Osteocyte (in vitro differentiated cells): ENCODE measurements around the gene MAP2K6. TPM values are rescaled to one million over a fixed set of nuclear protein-coding genes. Genes with fewer than 3 reads are reported as not detected.
A peak's percentile ranks its signal among the peaks of the same experiment; 100 is the strongest.

Experiments
- DNase-seq: peaks from one replicate; pipeline ENCODE4 v3.0.0; 2021; ENCODE audit warnings: mixed read lengths; ENCODE audit not compliant: unreplicated experiment; ENCODE audit errors: extremely low spot score
- H3K27ac Mint-ChIP-seq: one replicate; pipeline ENCODE4 v1.8.0; 2021; ENCODE audit warnings: mild to moderate bottlenecking, mixed read lengths; ENCODE audit not compliant: unreplicated experiment
- H3K27me3 Mint-ChIP-seq: one replicate; pipeline ENCODE4 v1.8.0; 2021; ENCODE audit warnings: mixed read lengths; ENCODE audit not compliant: unreplicated experiment
- H3K36me3 Mint-ChIP-seq: one replicate; pipeline ENCODE4 v1.8.0; 2021; ENCODE audit warnings: mixed read lengths; ENCODE audit not compliant: unreplicated experiment
- H3K4me1 Mint-ChIP-seq: one replicate; pipeline ENCODE4 v1.8.0; 2021; ENCODE audit warnings: mixed read lengths; ENCODE audit not compliant: unreplicated experiment
- H3K4me3 Mint-ChIP-seq: one replicate; pipeline ENCODE4 v1.8.0; 2021; ENCODE audit warnings: mild to moderate bottlenecking, moderate library complexity, mixed read lengths; ENCODE audit not compliant: unreplicated experiment
- H3K9me3 Mint-ChIP-seq: one replicate; pipeline ENCODE4 v1.8.0; 2021; ENCODE audit warnings: mixed read lengths; ENCODE audit not compliant: unreplicated experiment
- total RNA-seq: library from RNA; stranded (reverse); gene quantifications from 2 replicates; pipeline ENCODE4 v1.2.1, GENCODE V29; 2021
- TF ChIP-seq, protein P1 (sequence below): fragments of 200-600 bp; sonication (generic); IDR thresholded peaks from 2 replicates; pipeline ENCODE4 v1.5.0; 2021; ENCODE audit warnings: antibody characterized with exemption, mild to moderate bottlenecking, moderate library complexity

Gene MAP2K6
- total RNA-seq, 1 donor from 2014 or later, result 2.8 TPM

DNA sequence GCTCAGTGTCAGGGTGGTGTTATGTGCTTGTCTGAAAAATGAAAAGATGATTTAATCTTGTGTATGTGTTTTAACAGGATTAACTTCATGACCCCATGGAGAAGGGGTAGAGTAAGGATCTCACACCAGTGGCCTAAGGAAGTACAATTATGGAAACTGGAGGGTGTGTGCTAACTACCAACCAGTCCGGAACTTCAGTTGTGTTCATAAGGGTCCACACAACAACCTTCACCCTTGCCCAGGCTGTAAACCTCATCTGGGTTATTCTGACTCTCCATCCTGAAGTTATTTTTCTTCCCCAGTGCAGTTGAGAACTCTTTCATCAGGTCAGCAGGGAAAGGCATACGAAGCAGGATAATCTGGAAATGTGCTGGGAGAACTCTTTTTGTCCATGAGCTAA is 158.9 kb downstream of the MAP2K6 start:
- H3K9me3 Mint-ChIP-seq, result no peaks in the 10 kb centered on the region
- TF ChIP-seq, protein P1, sequence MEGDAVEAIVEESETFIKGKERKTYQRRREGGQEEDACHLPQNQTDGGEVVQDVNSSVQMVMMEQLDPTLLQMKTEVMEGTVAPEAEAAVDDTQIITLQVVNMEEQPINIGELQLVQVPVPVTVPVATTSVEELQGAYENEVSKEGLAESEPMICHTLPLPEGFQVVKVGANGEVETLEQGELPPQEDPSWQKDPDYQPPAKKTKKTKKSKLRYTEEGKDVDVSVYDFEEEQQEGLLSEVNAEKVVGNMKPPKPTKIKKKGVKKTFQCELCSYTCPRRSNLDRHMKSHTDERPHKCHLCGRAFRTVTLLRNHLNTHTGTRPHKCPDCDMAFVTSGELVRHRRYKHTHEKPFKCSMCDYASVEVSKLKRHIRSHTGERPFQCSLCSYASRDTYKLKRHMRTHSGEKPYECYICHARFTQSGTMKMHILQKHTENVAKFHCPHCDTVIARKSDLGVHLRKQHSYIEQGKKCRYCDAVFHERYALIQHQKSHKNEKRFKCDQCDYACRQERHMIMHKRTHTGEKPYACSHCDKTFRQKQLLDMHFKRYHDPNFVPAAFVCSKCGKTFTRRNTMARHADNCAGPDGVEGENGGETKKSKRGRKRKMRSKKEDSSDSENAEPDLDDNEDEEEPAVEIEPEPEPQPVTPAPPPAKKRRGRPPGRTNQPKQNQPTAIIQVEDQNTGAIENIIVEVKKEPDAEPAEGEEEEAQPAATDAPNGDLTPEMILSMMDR, result no peak
- no peak for DNase-seq
- H3K4me3 Mint-ChIP-seq, result no peak overlapping the region
- H3K36me3 Mint-ChIP-seq, result no peaks in the 10 kb centered on the region
- peaks cover 17% of the 10 kb centered on the region for H3K27me3 Mint-ChIP-seq
- H3K27ac Mint-ChIP-seq, result no peak overlapping the region
- H3K4me1 Mint-ChIP-seq, result peaks cover 28% of the 10 kb centered on the region

DNA sequence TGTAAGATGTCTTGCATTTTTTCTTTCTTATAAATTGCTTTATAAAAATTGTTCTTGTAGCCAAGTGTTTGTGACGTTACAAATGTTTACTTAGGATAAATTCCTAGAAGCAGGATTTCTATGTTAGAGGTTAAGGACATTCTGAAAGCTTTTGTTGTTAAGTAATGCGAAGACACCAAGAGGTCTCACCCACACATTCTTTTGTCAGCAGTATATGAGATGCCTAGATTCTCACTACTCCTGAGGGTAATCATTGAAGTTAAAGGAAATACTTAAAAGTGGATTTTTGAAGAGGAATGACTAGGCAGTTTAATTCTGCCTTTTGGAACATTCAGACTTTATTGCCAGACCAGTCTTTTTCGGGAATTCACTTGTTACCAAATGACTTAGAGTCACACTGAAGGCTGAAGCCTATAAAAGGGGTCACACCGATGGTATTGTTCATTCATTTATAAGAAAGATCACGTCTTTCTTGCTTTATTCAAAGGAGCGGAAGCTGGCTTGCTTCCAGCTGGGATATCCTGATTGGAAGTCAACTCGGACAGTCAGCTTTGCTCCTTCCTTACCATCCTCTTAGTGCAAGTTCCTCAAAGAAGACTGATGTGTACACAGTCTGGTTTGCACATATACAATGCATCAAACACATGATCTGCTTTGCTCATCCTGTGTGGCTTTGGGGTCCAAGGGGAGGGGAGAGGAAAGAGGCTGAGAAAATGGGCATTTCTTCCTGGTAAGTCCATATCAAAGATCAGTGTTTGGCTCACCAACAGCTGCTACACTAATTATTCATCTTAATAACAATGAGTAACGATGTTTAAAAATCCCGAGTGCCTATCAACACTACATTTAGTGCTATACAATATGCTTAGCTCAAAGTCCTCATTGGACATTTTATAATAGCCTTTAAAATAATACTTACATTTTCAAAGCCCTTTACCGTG is 160.0 kb downstream of the MAP2K6 start:
- Mint-ChIP-seq H3K27me3 (peaks cover 11% of the 10 kb centered on the region), H3K9me3 (no peaks in the 10 kb centered on the region), H3K36me3 (no peaks in the 10 kb centered on the region), H3K27ac (peak overlapping the region; percentile 75), H3K4me1 (peaks cover 28% of the 10 kb centered on the region), H3K4me3 (no peak overlapping the region)
- TF ChIP-seq, protein P1, result no peak
- DNase-seq, result no peak

DNA sequence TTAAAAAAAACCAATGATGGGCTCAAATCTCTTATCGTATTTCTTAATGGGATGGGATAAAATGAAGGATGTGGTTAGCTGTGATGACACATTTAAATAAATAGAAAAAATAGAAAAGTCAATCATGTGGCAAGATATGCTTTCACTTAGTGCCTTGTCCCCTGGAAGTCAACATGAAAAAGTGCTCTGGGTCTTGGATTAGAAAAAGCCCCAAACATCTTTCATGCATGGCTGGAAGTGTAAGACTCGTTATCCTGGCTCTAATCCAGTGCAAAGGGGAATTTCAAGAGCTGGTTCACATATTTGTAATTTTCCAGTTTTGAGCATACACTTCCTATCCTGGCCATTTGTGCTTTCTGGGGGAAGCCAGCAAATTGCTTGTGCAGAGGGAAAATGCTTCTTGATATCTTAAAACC is 160.9 kb downstream of the MAP2K6 start:
- peaks cover 28% of the 10 kb centered on the region for H3K4me1 Mint-ChIP-seq
- DNase-seq, result no peak
- H3K27ac Mint-ChIP-seq, result peak overlapping the region; percentile 75
- H3K4me3 Mint-ChIP-seq, result no peak overlapping the region
- TF ChIP-seq, protein P1, result no peak
- H3K27me3 Mint-ChIP-seq, result peaks cover 17% of the 10 kb centered on the region
- no peaks in the 10 kb centered on the region for H3K36me3 Mint-ChIP-seq
- peaks cover 3% of the 10 kb centered on the region for H3K9me3 Mint-ChIP-seq

DNA sequence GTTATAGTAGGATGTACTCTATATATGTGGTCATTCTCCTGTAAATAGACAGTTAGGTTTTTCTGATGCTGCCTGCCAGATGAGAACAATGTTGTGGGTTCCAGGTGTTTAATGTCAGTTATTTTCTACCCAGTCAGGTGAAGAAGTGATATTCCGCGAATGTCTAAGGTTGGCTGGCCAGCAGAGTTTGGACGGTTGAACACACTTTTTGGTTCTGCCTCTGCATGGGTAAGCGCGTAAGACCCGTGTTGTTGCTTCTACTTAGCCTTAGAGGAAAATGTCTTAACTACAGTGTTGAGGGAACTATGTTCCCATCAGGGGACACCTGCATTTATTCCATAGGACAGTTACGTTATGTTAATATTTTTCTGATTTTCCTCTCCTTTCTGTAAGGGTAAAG is 162.6 kb downstream of the MAP2K6 start:
- H3K9me3 Mint-ChIP-seq, result peaks cover 3% of the 10 kb centered on the region
- TF ChIP-seq, protein P1, result no peak
- no peak overlapping the region for H3K27ac Mint-ChIP-seq
- no peak overlapping the region for H3K4me3 Mint-ChIP-seq
- peaks cover 33% of the 10 kb centered on the region for H3K4me1 Mint-ChIP-seq
- DNase-seq, result no peak
- H3K27me3 Mint-ChIP-seq, result peaks cover 18% of the 10 kb centered on the region
- no peaks in the 10 kb centered on the region for H3K36me3 Mint-ChIP-seq

DNA sequence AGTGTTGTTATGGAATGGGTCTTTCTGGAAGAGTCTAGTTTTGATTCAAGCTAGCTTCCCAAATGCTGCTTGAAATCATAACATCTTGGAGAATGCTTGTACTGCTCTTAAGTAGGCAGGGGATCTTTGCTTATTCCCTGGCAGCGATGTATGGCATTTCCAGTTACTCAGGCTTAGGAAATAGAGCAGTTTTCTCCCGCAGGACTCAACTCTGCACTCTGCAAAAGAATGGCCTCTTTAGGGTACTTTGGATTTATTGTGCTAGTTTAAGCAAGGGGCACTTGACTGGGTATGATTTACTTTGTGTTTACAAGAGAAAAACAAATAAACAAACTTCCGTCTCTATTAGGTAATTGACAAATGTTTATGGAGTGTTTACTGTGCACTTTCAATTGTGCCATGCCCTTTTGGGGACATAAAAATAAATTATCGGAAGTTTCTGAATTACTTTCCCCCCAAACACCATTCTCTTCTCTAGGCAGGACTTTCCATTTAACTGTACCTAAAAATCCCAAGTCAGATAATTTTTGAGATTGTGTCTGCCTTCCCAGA is 164.0 kb downstream of the MAP2K6 start:
- Mint-ChIP-seq H3K36me3 (no peaks in the 10 kb centered on the region), H3K9me3 (peaks cover 3% of the 10 kb centered on the region), H3K27me3 (peaks cover 22% of the 10 kb centered on the region), H3K27ac (no peak overlapping the region), H3K4me1 (peaks cover 30% of the 10 kb centered on the region), H3K4me3 (no peak overlapping the region)
- no peak for DNase-seq
- TF ChIP-seq, protein P1, result no peak
